ENCODE data around the gene OSBPL6.
A peak's percentile ranks its signal among the peaks of the same experiment; 100 is the strongest.

OSBPL6 gene

GRCh38 chr2:178191511-178191910 lies 2.8 kb upstream of the OSBPL6 start:
- H3K4me1 ChIP-seq (ENCODE audit: control insufficient read depth, low read length) = peaks cover 4% of the 10 kb centered on the region; the same call in 1 of the 2 replicates
- H4K20me1 ChIP-seq (ENCODE audit: control insufficient read depth, insufficient read depth, low read depth, low read length) = no peaks in the 10 kb centered on the region
- no peaks in the 10 kb centered on the region for H3K9me2 ChIP-seq (replicated peaks; ENCODE audit: control insufficient read depth, low read length)
- H3F3A ChIP-seq (ENCODE audit: control insufficient read depth, insufficient read depth) = no peaks in the 10 kb centered on the region
- H3K4me3 ChIP-seq (ENCODE audit: low read length) = no peak overlapping the region
- TF ChIP-seq CTCF (IDR thresholded peaks at IDR 0.05; ENCODE audit: low read depth, low read length, poor library complexity, severe bottlenecking) (no peak), EZH2phosphoT487 (IDR thresholded peaks at IDR 0.05; ENCODE audit: borderline replicate concordance, low read length) (no peak)
- no peaks in the 10 kb centered on the region for H3K9me3 ChIP-seq (ENCODE audit: control insufficient read depth, insufficient read depth, low read length)
- H3K4me2 ChIP-seq (ENCODE audit: low read length) = no peak overlapping the region
- no peaks in the 10 kb centered on the region for H3K79me2 ChIP-seq (ENCODE audit: control insufficient read depth, low read length)
- H3K27ac ChIP-seq (ENCODE audit: low read depth, low read length) = no peak overlapping the region
- no peaks in the 10 kb centered on the region for H3K36me3 ChIP-seq (ENCODE audit: control insufficient read depth, low read length)
- H3K27me3 ChIP-seq (ENCODE audit: control insufficient read depth, low read length) = peaks cover 41% of the 10 kb centered on the region

GRCh38 chr2:178193496-178193822 lies 853 bp upstream of the OSBPL6 start:
- Histone ChIP-seq H3K36me3 (ENCODE audit: control insufficient read depth, low read length) (no peaks in the 10 kb centered on the region), H3K9me3 (ENCODE audit: control insufficient read depth, insufficient read depth, low read length) (no peaks in the 10 kb centered on the region), H4K20me1 (ENCODE audit: control insufficient read depth, insufficient read depth, low read depth, low read length) (no peaks in the 10 kb centered on the region), H3K9me2 (replicated peaks; ENCODE audit: control insufficient read depth, low read length) (no peaks in the 10 kb centered on the region), H3K27ac (ENCODE audit: low read depth, low read length) (no peak overlapping the region), H3F3A (ENCODE audit: control insufficient read depth, insufficient read depth) (no peaks in the 10 kb centered on the region), H3K4me2 (ENCODE audit: low read length) (peak overlapping the region; percentile 80), H3K4me3 (ENCODE audit: low read length) (no peak overlapping the region; the same call in 1 of the 2 replicates), H3K4me1 (ENCODE audit: control insufficient read depth, low read length) (peaks cover 4% of the 10 kb centered on the region; the same call in 1 of the 2 replicates), H3K27me3 (ENCODE audit: control insufficient read depth, low read length) (peaks cover 49% of the 10 kb centered on the region), H3K79me2 (ENCODE audit: control insufficient read depth, low read length) (no peaks in the 10 kb centered on the region)
- TF ChIP-seq EZH2phosphoT487 (IDR thresholded peaks at IDR 0.05; ENCODE audit: borderline replicate concordance, low read length) (no peak), CTCF (IDR thresholded peaks at IDR 0.05; ENCODE audit: low read depth, low read length, poor library complexity, severe bottlenecking) (no peak)

GRCh38 chr2:178194600-178195389 lies 483 bp downstream of the OSBPL6 start:
- Histone ChIP-seq H3K36me3 (ENCODE audit: control insufficient read depth, low read length) (no peaks in the 10 kb centered on the region), H3K27ac (ENCODE audit: low read depth, low read length) (no peak overlapping the region), H3K9me3 (ENCODE audit: control insufficient read depth, insufficient read depth, low read length) (no peaks in the 10 kb centered on the region), H3K27me3 (ENCODE audit: control insufficient read depth, low read length) (peaks cover 54% of the 10 kb centered on the region), H3K4me3 (ENCODE audit: low read length) (peak overlapping the region; percentile 72), H3K4me2 (ENCODE audit: low read length) (peak overlapping the region; percentile 80), H3K79me2 (ENCODE audit: control insufficient read depth, low read length) (no peaks in the 10 kb centered on the region), H3F3A (ENCODE audit: control insufficient read depth, insufficient read depth) (no peaks in the 10 kb centered on the region), H4K20me1 (ENCODE audit: control insufficient read depth, insufficient read depth, low read depth, low read length) (no peaks in the 10 kb centered on the region), H3K4me1 (ENCODE audit: control insufficient read depth, low read length) (peaks cover 4% of the 10 kb centered on the region; the same call in 1 of the 2 replicates), H3K9me2 (replicated peaks; ENCODE audit: control insufficient read depth, low read length) (no peaks in the 10 kb centered on the region)
- no peak for TF ChIP-seq CTCF (IDR thresholded peaks at IDR 0.05; ENCODE audit: low read depth, low read length, poor library complexity, severe bottlenecking)
- TF ChIP-seq EZH2phosphoT487 (IDR thresholded peaks at IDR 0.05; ENCODE audit: borderline replicate concordance, low read length) = no peak; the same call in 1 of the 2 replicates
